PFSK-1 (cell line): ENCODE measurements around the gene KCTD16.

Experiments
- FOXP2 ChIP-seq: optimal IDR thresholded peaks from 2 replicates; pipeline ENCODE3; 2011; ENCODE audit warnings: borderline replicate concordance, control low read depth, inconsistent platforms; ENCODE audit not compliant: insufficient read depth; ENCODE audit errors: extremely low read length, extremely low read depth
- POLR2AphosphoS5 ChIP-seq: IDR thresholded peaks from 2 replicates; pipeline ENCODE4 v1.6.1; 2012; ENCODE audit warnings: low read depth, mild to moderate bottlenecking, control low read depth, low read length, moderate library complexity
- SIN3A ChIP-seq: IDR thresholded peaks from 2 replicates; pipeline ENCODE4 v1.6.1; 2012; ENCODE audit warnings: mild to moderate bottlenecking, low read length, moderate library complexity, borderline replicate concordance; ENCODE audit not compliant: insufficient read depth
- TAF1 ChIP-seq: IDR thresholded peaks from 2 replicates; pipeline ENCODE4 v1.6.1; 2012; ENCODE audit warnings: low read length, control low read depth, borderline replicate concordance; ENCODE audit not compliant: insufficient read depth
- TF ChIP-seq, protein P1 (sequence below), 2 experiments: IDR thresholded peaks; 2 replicates each; pipeline versions ENCODE4 v1.6.1 to v1.8.0; 2011 to 2012; ENCODE audit warnings: low read depth in 2 of 2, low read length in 2 of 2, control low read depth in 1 of 2, inconsistent platforms in 1 of 2, mild to moderate bottlenecking in 1 of 2, moderate library complexity in 1 of 2; ENCODE audit not compliant: insufficient read depth in 1 of 2

Gene KCTD16

DNA sequence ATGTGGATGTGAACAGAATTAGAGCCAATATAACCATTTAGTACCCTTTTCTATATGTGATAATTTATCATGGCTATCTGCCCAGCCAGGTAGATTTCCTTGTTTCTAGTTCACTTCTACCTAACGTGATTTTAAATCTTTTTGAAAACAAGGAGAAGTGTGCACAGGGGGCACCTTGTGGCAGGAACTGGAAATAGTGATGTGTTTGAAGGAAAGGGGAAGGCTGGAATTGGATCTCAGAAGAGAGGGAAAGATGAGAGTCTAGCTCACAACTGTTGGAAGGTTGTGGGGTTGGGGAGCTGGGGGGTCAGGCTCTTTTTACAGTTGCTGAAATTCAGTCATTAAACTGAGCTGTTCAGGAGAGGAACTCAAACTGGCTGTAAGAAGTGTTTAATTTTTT lies 219.5 kb downstream of the KCTD16 start:
- TF ChIP-seq TAF1 = no peak
- TF ChIP-seq, protein P1, sequence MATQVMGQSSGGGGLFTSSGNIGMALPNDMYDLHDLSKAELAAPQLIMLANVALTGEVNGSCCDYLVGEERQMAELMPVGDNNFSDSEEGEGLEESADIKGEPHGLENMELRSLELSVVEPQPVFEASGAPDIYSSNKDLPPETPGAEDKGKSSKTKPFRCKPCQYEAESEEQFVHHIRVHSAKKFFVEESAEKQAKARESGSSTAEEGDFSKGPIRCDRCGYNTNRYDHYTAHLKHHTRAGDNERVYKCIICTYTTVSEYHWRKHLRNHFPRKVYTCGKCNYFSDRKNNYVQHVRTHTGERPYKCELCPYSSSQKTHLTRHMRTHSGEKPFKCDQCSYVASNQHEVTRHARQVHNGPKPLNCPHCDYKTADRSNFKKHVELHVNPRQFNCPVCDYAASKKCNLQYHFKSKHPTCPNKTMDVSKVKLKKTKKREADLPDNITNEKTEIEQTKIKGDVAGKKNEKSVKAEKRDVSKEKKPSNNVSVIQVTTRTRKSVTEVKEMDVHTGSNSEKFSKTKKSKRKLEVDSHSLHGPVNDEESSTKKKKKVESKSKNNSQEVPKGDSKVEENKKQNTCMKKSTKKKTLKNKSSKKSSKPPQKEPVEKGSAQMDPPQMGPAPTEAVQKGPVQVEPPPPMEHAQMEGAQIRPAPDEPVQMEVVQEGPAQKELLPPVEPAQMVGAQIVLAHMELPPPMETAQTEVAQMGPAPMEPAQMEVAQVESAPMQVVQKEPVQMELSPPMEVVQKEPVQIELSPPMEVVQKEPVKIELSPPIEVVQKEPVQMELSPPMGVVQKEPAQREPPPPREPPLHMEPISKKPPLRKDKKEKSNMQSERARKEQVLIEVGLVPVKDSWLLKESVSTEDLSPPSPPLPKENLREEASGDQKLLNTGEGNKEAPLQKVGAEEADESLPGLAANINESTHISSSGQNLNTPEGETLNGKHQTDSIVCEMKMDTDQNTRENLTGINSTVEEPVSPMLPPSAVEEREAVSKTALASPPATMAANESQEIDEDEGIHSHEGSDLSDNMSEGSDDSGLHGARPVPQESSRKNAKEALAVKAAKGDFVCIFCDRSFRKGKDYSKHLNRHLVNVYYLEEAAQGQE (IDR thresholded peaks at IDR 0.05; ENCODE audit: insufficient read depth in 1 of 2, low read depth in 2 of 2, low read length in 2 of 2) = no peak
- no peak for TF ChIP-seq FOXP2
- no peak for TF ChIP-seq POLR2AphosphoS5
- no peak for TF ChIP-seq SIN3A

DNA sequence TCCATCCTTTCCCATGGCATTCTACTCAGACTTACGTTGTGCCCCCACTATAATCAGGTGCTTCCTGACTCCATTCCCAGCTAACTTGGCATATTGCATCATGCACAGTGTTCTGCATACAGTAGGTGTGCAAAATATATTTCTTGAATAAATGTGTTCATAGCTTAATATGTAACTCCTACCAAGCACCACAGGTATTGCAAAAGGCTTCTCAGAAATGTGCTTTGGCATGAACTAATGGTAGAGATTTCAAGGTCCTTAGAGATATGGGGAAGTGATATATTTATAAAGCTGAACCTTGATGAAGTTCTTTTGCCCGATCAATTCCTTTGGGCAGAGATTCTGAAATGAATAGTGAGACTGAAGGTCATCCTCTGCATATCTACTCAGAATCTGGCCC lies 220.4 kb downstream of the KCTD16 start:
- TF ChIP-seq FOXP2 (no peak), SIN3A (no peak), TAF1 (no peak), POLR2AphosphoS5 (no peak)
- TF ChIP-seq, protein P1 (IDR thresholded peaks at IDR 0.05; ENCODE audit: insufficient read depth in 1 of 2, low read depth in 2 of 2, low read length in 2 of 2) = no peak

- TF ChIP-seq SIN3A = no peak
- no peak for TF ChIP-seq POLR2AphosphoS5
- TF ChIP-seq, protein P1 (IDR thresholded peaks at IDR 0.05; ENCODE audit: insufficient read depth in 1 of 2, low read depth in 2 of 2, low read length in 2 of 2) = no peak
- TF ChIP-seq TAF1 = no peak
- no peak for TF ChIP-seq FOXP2
These were observed 223.2 kb downstream of the KCTD16 start for GRCh38 chr5:144393641-144394435.

GRCh38 chr5:144395704-144396103 lies 225.0 kb downstream of the KCTD16 start:
- TF ChIP-seq, protein P1 (IDR thresholded peaks at IDR 0.05; ENCODE audit: insufficient read depth in 1 of 2, low read depth in 2 of 2, low read length in 2 of 2) = no peak
- TF ChIP-seq FOXP2 (no peak), POLR2AphosphoS5 (no peak)
